Mucosa of stomach (tissue), 1 donor: Measurements from ENCODE around the gene SLC7A4.

Source experiments
- H3K27me3 ChIP-seq: one replicate; pipeline ENCODE4 v1.7.0; 2013; ENCODE audit warnings: mild to moderate bottlenecking, low read length; ENCODE audit not compliant: control insufficient read depth, insufficient read depth
- H3K36me3 ChIP-seq: one replicate; pipeline ENCODE4 v1.7.0; 2013; ENCODE audit warnings: low read length; ENCODE audit not compliant: control insufficient read depth, insufficient read depth
- H3K4me1 ChIP-seq: one replicate; pipeline ENCODE4 v1.7.0; 2013; ENCODE audit warnings: mild to moderate bottlenecking, low read length; ENCODE audit not compliant: control insufficient read depth, insufficient read depth
- H3K4me3 ChIP-seq: one replicate; pipeline ENCODE4 v1.7.0; 2013; ENCODE audit warnings: low read length
- H3K9ac ChIP-seq: one replicate; pipeline ENCODE4 v1.7.0; 2013; ENCODE audit warnings: mild to moderate bottlenecking, low read length, moderate library complexity
- H3K9me3 ChIP-seq: one replicate; pipeline ENCODE4 v1.7.0; 2013; ENCODE audit warnings: mild to moderate bottlenecking, low read length, moderate library complexity; ENCODE audit not compliant: control insufficient read depth
- donor health status: Pancreatic carcinoma.

Gene SLC7A4

GRCh38 chr22:20988573-20989322 lies 43.6 kb downstream of the SLC7A4 start:
- H3K9me3 ChIP-seq, result no peaks in the 10 kb centered on the region
- no peaks in the 10 kb centered on the region for H3K27me3 ChIP-seq
- H3K4me3 ChIP-seq, result no peak overlapping the region
- peaks cover 17% of the 10 kb centered on the region for H3K36me3 ChIP-seq
- no peaks in the 10 kb centered on the region for H3K4me1 ChIP-seq
- H3K9ac ChIP-seq, result no peak overlapping the region

- Histone ChIP-seq H3K4me1 (peaks cover 10% of the 10 kb centered on the region), H3K4me3 (no peak overlapping the region), H3K9ac (no peak overlapping the region), H3K9me3 (no peaks in the 10 kb centered on the region), H3K36me3 (peaks cover 9% of the 10 kb centered on the region), H3K27me3 (no peaks in the 10 kb centered on the region)
These were observed 45.0 kb downstream of the SLC7A4 start for GRCh38 chr22:20987375-20987774.

DNA sequence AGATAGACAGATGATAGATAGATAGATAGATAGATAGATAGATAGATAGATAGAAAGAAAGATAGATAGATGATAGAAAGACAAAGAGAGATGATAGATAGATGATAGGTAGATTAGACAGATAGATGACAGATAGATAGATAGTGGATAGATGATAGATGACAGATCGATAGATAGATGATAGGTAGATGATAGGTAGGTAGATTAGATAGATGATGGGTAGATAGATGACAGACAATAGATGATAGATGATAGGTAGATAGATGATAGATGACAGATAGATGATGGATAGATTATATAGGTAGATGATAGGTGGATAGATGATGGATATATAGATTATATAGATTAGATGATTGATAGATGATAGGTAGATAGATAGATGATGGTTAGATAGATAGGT lies 46.0 kb downstream of the SLC7A4 start:
- Histone ChIP-seq H3K36me3 (no peaks in the 10 kb centered on the region), H3K4me1 (peaks cover 13% of the 10 kb centered on the region), H3K9me3 (no peaks in the 10 kb centered on the region), H3K4me3 (no peak overlapping the region), H3K27me3 (no peaks in the 10 kb centered on the region), H3K9ac (no peak overlapping the region)

- Histone ChIP-seq H3K4me3 (no peak overlapping the region), H3K4me1 (peaks cover 19% of the 10 kb centered on the region), H3K9me3 (no peaks in the 10 kb centered on the region), H3K27me3 (no peaks in the 10 kb centered on the region), H3K36me3 (no peaks in the 10 kb centered on the region), H3K9ac (no peak overlapping the region)
These were observed 46.6 kb downstream of the SLC7A4 start for GRCh38 chr22:20985720-20986119.

DNA sequence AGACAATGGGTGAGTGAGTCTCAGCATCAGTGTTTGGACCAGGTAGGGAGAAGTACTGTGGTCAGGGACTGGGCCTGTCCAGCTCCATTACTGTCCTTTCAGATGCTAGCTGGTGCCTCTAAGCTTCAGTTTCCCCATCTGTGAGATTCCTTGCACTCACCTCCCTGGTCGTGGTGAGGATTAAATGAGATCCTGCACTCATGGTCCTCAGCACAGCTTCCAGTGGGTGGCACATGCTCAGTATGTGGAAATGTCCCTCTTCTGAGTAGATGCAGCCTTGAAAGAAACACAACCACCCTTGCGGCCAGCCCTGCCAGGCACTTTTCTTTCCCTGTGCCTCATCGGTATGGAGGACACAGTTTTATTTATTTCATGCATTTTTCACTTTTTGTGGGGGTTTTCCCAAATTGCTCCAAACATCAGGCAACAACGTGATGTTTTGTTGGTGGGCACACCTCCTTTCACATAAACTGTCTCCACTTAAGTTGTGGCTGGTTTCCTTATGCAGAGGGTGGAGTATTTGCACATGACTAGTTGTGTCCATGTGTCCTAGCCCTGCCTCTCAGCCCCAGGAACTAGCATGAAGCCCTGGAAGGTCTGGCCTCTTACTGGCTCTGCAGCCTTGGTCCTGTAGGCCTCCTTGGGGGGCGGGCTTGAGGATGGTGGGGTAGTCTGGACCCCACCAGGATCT lies 49.1 kb downstream of the SLC7A4 start:
- H3K9ac ChIP-seq, result peak overlapping the region; percentile 89
- H3K9me3 ChIP-seq, result no peaks in the 10 kb centered on the region
- peak overlapping the region; percentile 91 for H3K4me3 ChIP-seq
- no peaks in the 10 kb centered on the region for H3K36me3 ChIP-seq
- H3K4me1 ChIP-seq, result peaks cover 33% of the 10 kb centered on the region
- peaks cover 6% of the 10 kb centered on the region for H3K27me3 ChIP-seq

GRCh38 chr22:20982563-20982882 lies 49.8 kb downstream of the SLC7A4 start:
- Histone ChIP-seq H3K4me3 (peak overlapping the region; percentile 91), H3K36me3 (no peaks in the 10 kb centered on the region), H3K9ac (peak overlapping the region; percentile 89)

GRCh38 chr22:20981787-20982562 lies 50.4 kb downstream of the SLC7A4 start, which contains the start of gene LZTR1:
Gene LZTR1, plus strand, starts transcription at chr22:20982297. Its CDS starts 75 bp downstream, at chr22:20982372.
- Histone ChIP-seq H3K9ac (peak within 1 kb of the TSS; percentile 89), H3K27me3 (peaks cover 6% of the 10 kb centered on the region), H3K9me3 (no peaks in the 10 kb centered on the region), H3K36me3 (no peaks in the 10 kb centered on the region), H3K4me3 (peak within 1 kb of the TSS; percentile 91), H3K4me1 (peaks cover 33% of the 10 kb centered on the region)

More at GRCh38 chr22:20982563-20982882, 49.8 kb downstream of the SLC7A4 start:
- Histone ChIP-seq H3K4me1 (peaks cover 33% of the 10 kb centered on the region), H3K27me3 (peaks cover 6% of the 10 kb centered on the region), H3K9me3 (no peaks in the 10 kb centered on the region)

DNA sequence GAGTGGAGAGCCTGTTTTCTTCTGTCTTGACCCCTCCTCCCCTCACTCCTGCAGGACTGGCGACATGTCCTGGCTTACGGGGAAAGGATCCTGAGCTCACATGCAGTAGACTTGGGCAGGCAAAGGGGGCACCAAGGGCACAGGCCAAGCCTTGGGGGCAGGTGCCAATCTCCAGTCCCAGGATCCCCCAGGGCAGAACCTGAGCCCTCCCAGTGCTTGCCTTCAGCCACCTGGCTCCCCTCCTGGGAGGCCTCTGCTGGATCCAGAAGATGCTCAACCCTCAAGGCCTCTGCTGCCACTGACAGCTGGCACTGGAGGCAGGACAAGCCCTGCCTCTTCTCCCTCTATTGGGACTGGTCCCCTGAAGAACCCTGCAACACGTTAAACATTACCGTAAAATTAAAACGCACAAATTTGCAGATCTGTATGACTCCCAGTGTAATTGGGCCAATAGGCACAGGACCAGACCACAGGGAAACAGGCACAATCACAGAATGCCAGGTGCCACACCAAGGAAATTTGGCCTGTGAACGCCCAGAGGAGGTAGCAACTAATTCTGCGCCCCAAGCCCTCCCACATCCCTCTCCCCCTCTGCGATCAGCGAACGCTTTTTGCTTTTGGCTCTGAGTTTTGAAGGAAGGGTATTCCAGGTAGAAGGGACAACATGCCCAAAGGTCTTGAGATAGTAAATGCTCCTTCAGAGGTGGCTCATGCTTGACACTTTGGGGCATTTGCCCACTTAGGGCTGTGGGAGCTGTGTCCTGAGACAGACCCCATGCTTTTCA lies 51.2 kb downstream of the SLC7A4 start:
- Histone ChIP-seq H3K4me1 (peaks cover 33% of the 10 kb centered on the region), H3K4me3 (peak overlapping the region; percentile 91), H3K9ac (peak overlapping the region; percentile 89), H3K36me3 (no peaks in the 10 kb centered on the region), H3K27me3 (peaks cover 6% of the 10 kb centered on the region), H3K9me3 (no peaks in the 10 kb centered on the region)

- peaks cover 33% of the 10 kb centered on the region for H3K4me1 ChIP-seq
- no peaks in the 10 kb centered on the region for H3K9me3 ChIP-seq
- H3K27me3 ChIP-seq, result peaks cover 6% of the 10 kb centered on the region
- no peaks in the 10 kb centered on the region for H3K36me3 ChIP-seq
- no peak overlapping the region for H3K4me3 ChIP-seq
- H3K9ac ChIP-seq, result peak overlapping the region; percentile 89
These were observed 51.8 kb downstream of the SLC7A4 start for GRCh38 chr22:20980523-20980922.

DNA sequence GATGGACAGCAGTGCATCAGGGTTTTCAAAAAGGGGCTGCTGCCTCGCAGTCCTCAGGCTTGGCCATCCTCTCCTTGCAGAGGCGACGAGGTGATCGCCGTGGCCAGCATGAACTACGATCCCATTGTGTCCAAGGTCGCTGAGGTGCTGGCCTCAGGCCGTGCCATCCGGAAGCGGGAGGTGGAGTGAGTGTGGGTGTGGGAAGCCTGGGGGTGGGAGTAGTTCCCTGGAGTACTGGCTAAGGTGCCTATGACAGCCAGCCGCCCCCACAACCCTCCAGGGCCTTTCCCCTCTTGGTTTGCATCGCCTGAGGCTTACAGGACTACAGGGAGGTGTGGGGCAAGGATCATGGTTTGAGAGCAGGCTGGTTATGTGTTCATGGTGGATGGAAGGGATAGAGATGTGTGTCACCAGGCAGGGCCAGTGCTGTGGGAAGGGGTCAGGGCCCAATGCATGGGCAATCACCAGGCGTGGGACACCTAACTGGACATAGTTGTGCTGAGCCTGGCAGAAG lies 52.4 kb downstream of the SLC7A4 start:
- Histone ChIP-seq H3K4me1 (peaks cover 33% of the 10 kb centered on the region), H3K9ac (peak overlapping the region; percentile 10), H3K27me3 (peaks cover 6% of the 10 kb centered on the region), H3K36me3 (no peaks in the 10 kb centered on the region), H3K9me3 (no peaks in the 10 kb centered on the region), H3K4me3 (peak overlapping the region; percentile 25)

DNA sequence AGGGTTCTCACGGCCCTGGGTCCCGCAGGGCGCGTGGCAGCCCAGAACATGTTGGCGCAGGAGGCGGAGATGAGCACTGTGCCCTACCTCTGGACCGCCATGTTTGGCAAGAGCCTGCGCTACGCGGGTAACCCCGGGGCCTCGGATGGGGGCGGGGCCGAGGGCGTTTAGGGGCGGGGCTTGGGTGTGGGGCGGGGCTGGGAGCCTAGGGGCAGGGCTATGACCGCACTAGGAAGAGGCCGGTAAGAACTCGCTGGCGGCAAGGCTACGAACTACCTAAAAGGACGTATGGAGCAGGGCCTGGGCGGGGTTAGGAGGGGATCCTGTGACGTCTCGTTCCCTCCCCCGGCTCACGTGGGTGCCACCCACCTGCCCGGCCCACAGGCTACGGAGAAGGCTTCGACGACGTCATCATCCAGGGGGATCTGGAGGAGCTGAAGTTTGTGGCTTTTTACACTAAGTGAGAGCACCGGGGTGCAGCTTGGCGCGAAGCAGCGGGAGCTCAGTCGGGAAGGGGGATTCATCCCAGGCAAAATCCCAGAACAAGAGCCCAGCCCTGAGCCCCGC lies 53.0 kb downstream of the SLC7A4 start:
- peak overlapping the region; percentile 10 for H3K9ac ChIP-seq
- H3K4me3 ChIP-seq, result peak overlapping the region; percentile 25
- peaks cover 6% of the 10 kb centered on the region for H3K27me3 ChIP-seq
- H3K4me1 ChIP-seq, result peaks cover 33% of the 10 kb centered on the region
- H3K36me3 ChIP-seq, result no peaks in the 10 kb centered on the region
- H3K9me3 ChIP-seq, result no peaks in the 10 kb centered on the region
